Daoy (cell line): ENCODE data around the gene C17orf113. TPM values are rescaled to one million over a fixed set of nuclear protein-coding genes. Genes with fewer than 3 reads are reported as not detected.
A peak's percentile ranks its signal among the peaks of the same experiment; 100 is the strongest.

ENCODE experiments used
- DNase-seq: peaks from one replicate; pipeline ENCODE4 v3.0.0-alpha.2; 2015; ENCODE audit warnings: low read depth
- total RNA-seq: library from RNA; depleted of rRNA; stranded (reverse); fragments of >200 nt; shearing (Covaris generic); gene quantifications from 2 replicates; pipeline ENCODE4 v1.2.3, GENCODE V29; 2014

The C17orf113 gene
- total RNA-seq, 1 experiment from 2014 or later = 0.23 TPM

GRCh38 chr17:42072323-42073187 is 22.2 kb upstream of the C17orf113 start:
- peak; percentile 27 for DNase-seq

GRCh38 chr17:42071810-42072209 is 21.4 kb upstream of the C17orf113 start:
- peak; percentile 28 for DNase-seq

- no peak for DNase-seq
Observed at GRCh38 chr17:42068979-42069378, 18.6 kb upstream of the C17orf113 start.

GRCh38 chr17:42067371-42068091 is 17.1 kb upstream of the C17orf113 start:
- DNase-seq = peak; percentile 66

- no peak for DNase-seq
Observed at GRCh38 chr17:42065201-42065600, 14.8 kb upstream of the C17orf113 start.

- DNase-seq = no peak
Observed at GRCh38 chr17:42062681-42063080, 12.3 kb upstream of the C17orf113 start.

- DNase-seq = no peak
Observed at GRCh38 chr17:42061646-42062487, 11.5 kb upstream of the C17orf113 start.

- no peak for DNase-seq
Observed at GRCh38 chr17:42060231-42060630, 9.8 kb upstream of the C17orf113 start.

GRCh38 chr17:42059815-42060214 is 9.4 kb upstream of the C17orf113 start:
- no peak for DNase-seq

GRCh38 chr17:42058063-42058462 is 7.7 kb upstream of the C17orf113 start:
- DNase-seq = no peak

GRCh38 chr17:42056635-42057034 is 6.2 kb upstream of the C17orf113 start:
- DNase-seq = no peak

GRCh38 chr17:42055496-42055895 is 5.1 kb upstream of the C17orf113 start:
- DNase-seq = peak; percentile 61

- no peak for DNase-seq
Observed at GRCh38 chr17:42055027-42055426, 4.6 kb upstream of the C17orf113 start.

GRCh38 chr17:42053731-42054500 is 3.5 kb upstream of the C17orf113 start:
- no peak for DNase-seq

GRCh38 chr17:42052346-42052877 is 2.0 kb upstream of the C17orf113 start:
- DNase-seq = no peak

GRCh38 chr17:42051645-42052044 is 1.2 kb upstream of the C17orf113 start:
- no peak for DNase-seq

- DNase-seq = no peak
Observed at GRCh38 chr17:42051013-42051400, 606 bp upstream of the C17orf113 start.

GRCh38 chr17:42049834-42050392 is 488 bp downstream of the C17orf113 start:
- no peak for DNase-seq

GRCh38 chr17:42047343-42047742 is 3.1 kb downstream of the C17orf113 start:
- DNase-seq = no peak

GRCh38 chr17:42045719-42046118 is 4.7 kb downstream of the C17orf113 start:
- DNase-seq = no peak
